Caki2 (cell line): ENCODE measurements around the gene EEF1A1. TPM values are rescaled to one million over a fixed set of nuclear protein-coding genes. Genes with fewer than 3 reads are reported as not detected.

Source experiments
- total RNA-seq: library from RNA; depleted of rRNA; stranded (reverse); fragments of >200 nt; shearing (Covaris generic); gene quantifications from 2 replicates; pipeline ENCODE4 v1.2.3, GENCODE V29; 2014; ENCODE audit warnings: low replicate concordance; rRNA removed

The EEF1A1 gene
- total RNA-seq, 1 experiment from 2014 or later = 12,857 TPM

Other genes starting within 250 kb of the EEF1A1 start
- not detected in 2 replicates for gene DPPA5, start 166.8 kb downstream of the EEF1A1 start, total RNA-seq
- not detected in 2 replicates for gene KHDC3L, start 158.4 kb downstream of the EEF1A1 start, total RNA-seq
- gene OOEP, start 151.1 kb downstream of the EEF1A1 start, total RNA-seq = 4.1 TPM in 1 of 2 replicates, not detected in the other
- 3.5 and 4.5 TPM in 2 replicates for gene DDX43, start 126.2 kb downstream of the EEF1A1 start, total RNA-seq
- 18.9 and 21.9 TPM in 2 replicates for gene CGAS, start 68.7 kb downstream of the EEF1A1 start, total RNA-seq
- gene MTO1, start 59.3 kb downstream of the EEF1A1 start, total RNA-seq = 9.9 and 17.4 TPM in 2 replicates
- gene SLC17A5, start 133.0 kb upstream of the EEF1A1 start, total RNA-seq = 30.3 and 31.2 TPM in 2 replicates
- 27.7 and 32.2 TPM in 2 replicates for gene CD109, start 175.2 kb upstream of the EEF1A1 start, total RNA-seq